Activated CD8-positive, alpha-beta T cell treated with anti-CD3 and anti-CD28 coated beads for 36 hours (primary cell): Measurements from ENCODE around the gene EMC6. TPM values are rescaled to one million over a fixed set of nuclear protein-coding genes. Genes with fewer than 3 reads are reported as not detected.

Source experiments
- ATAC-seq: fragments of 200-7000 bp; cut with Tn5 transposase; one replicate; pipeline ENCODE4 v1.10.0; 2021; ENCODE audit warnings: mild to moderate bottlenecking, moderate library complexity
- CTCF ChIA-PET: fragments of 350-600 bp; sonication (Branson Sonifier 250); formaldehyde crosslinking; loops from one replicate; lab custom pipeline; 2021; ENCODE audit warnings: antibody characterized with exemption; lab: Charles Lee
- POLR2A ChIA-PET: fragments of 350-600 bp; sonication (Branson Sonifier 250); formaldehyde crosslinking; loops from one replicate; lab custom pipeline; 2021; ENCODE audit warnings: antibody characterized with exemption; lab: Charles Lee
- DNase-seq: peaks from one replicate; pipeline ENCODE4 v3.0.0-alpha.2; 2020
- H3K27ac Mint-ChIP-seq: one replicate; pipeline ENCODE4 v1.8.0; 2021; ENCODE audit warnings: mild to moderate bottlenecking, mixed read lengths
- H3K27me3 Mint-ChIP-seq: one replicate; pipeline ENCODE4 v1.8.0; 2021; ENCODE audit warnings: mixed read lengths
- H3K36me3 Mint-ChIP-seq: one replicate; pipeline ENCODE4 v1.8.0; 2021; ENCODE audit warnings: low read depth, mixed read lengths
- H3K4me1 Mint-ChIP-seq: one replicate; pipeline ENCODE4 v1.8.0; 2021; ENCODE audit warnings: low read depth, mixed read lengths
- H3K4me3 Mint-ChIP-seq: one replicate; pipeline ENCODE4 v1.8.0; 2021; ENCODE audit warnings: mild to moderate bottlenecking, moderate library complexity, mixed read lengths
- H3K9me3 Mint-ChIP-seq: one replicate; pipeline ENCODE4 v1.8.0; 2021; ENCODE audit warnings: mixed read lengths
- CTCF ChIP-seq: fragments of 200-600 bp; IDR thresholded peaks from one replicate; pipeline ENCODE4 v1.8.0; 2022; ENCODE audit warnings: antibody characterized with exemption, mild to moderate bottlenecking
- intact Hi-C: fragments of 100-400 bp; cut with micrococcal nuclease; formaldehyde crosslinking; loops from one replicate; pipeline ENCODE4 v1.10.0; 2022
- total RNA-seq, 2 experiments: library from RNA; stranded (reverse); gene quantifications; one replicate each; pipeline ENCODE4 v1.2.3, GENCODE V29; 2021

Gene EMC6
- total RNA-seq, 2 experiments from 2014 or later = 50.8 to 58.7 TPM

GRCh38 chr17:3689262-3690093, 20.9 kb downstream of the EMC6 start:
- ChIA-PET POLR2A (no interaction called here), CTCF (no interaction called here)
- ATAC-seq (no peak), DNase-seq (no peak)
- Mint-ChIP-seq H3K4me3 (no peak overlapping the region), H3K27me3 (no peaks in the 10 kb centered on the region), H3K9me3 (no peaks in the 10 kb centered on the region), H3K36me3 (peaks cover 10% of the 10 kb centered on the region), H3K4me1 (peaks cover 12% of the 10 kb centered on the region), H3K27ac (no peak overlapping the region)
- TF ChIP-seq CTCF = no peak
- intact Hi-C loops = loop anchor here (10.0 kb wide), 1 partner anchor 65 kb away; no protein-coding TSS in a partner anchor

- Mint-ChIP-seq H3K4me1 (peaks cover 15% of the 10 kb centered on the region), H3K27ac (no peak overlapping the region), H3K27me3 (no peaks in the 10 kb centered on the region), H3K36me3 (peaks cover 11% of the 10 kb centered on the region), H3K4me3 (no peak overlapping the region), H3K9me3 (no peaks in the 10 kb centered on the region)
- ATAC-seq (no peak), DNase-seq (no peak)
- intact Hi-C loops = no loop called here
- ChIA-PET CTCF (no interaction called here), POLR2A (interaction anchor here (1.7 kb wide), 1 partner anchor 33 kb away, joined by 6 read pairs; no protein-coding TSS in a partner anchor)
- no peak for TF ChIP-seq CTCF
Observed at GRCh38 chr17:3690094-3690715, 21.6 kb downstream of the EMC6 start.

GRCh38 chr17:3691617-3692067, 23.0 kb downstream of the EMC6 start:
- H3K9me3 Mint-ChIP-seq = no peaks in the 10 kb centered on the region
- H3K27ac Mint-ChIP-seq = no peak overlapping the region
- TF ChIP-seq CTCF = no peak
- ChIA-PET POLR2A (interaction anchor here (1.3 to 1.7 kb wide), 2 partner anchors 24 to 31 kb away, joined by 6 to 7 read pairs; no protein-coding TSS in a partner anchor), CTCF (interaction anchor here (0.9 to 1.4 kb wide), 3 partner anchors 9 to 46 kb away, joined by 3 to 6 read pairs (median 5); no protein-coding TSS in a partner anchor)
- H3K4me1 Mint-ChIP-seq = peaks cover 16% of the 10 kb centered on the region
- DNase-seq = no peak
- no peaks in the 10 kb centered on the region for H3K27me3 Mint-ChIP-seq
- peaks cover 11% of the 10 kb centered on the region for H3K36me3 Mint-ChIP-seq
- intact Hi-C loops = no loop called here
- no peak overlapping the region for H3K4me3 Mint-ChIP-seq
- no peak for ATAC-seq

GRCh38 chr17:3692346-3692745, 23.7 kb downstream of the EMC6 start:
- intact Hi-C loops = no loop called here
- POLR2A ChIA-PET = interaction anchor here (1.3 kb wide), 1 partner anchor 23 kb away, joined by 7 read pairs; no protein-coding TSS in a partner anchor

More at GRCh38 chr17:3692346-3692745, 23.7 kb downstream of the EMC6 start:
- Mint-ChIP-seq H3K4me3 (no peak overlapping the region), H3K36me3 (peaks cover 11% of the 10 kb centered on the region), H3K27ac (no peak overlapping the region), H3K4me1 (peaks cover 18% of the 10 kb centered on the region), H3K9me3 (no peaks in the 10 kb centered on the region), H3K27me3 (no peaks in the 10 kb centered on the region)
- DNase-seq (no peak), ATAC-seq (no peak)
- TF ChIP-seq CTCF = no peak
- CTCF ChIA-PET = interaction anchor here (0.9 to 1.4 kb wide), 3 partner anchors 10 to 45 kb away, joined by 3 to 5 read pairs (median 3); no protein-coding TSS in a partner anchor
